Hepatocyte (in vitro differentiated cells): ENCODE results near the gene AMBRA1.

ENCODE experiments used
- CTCF ChIP-seq: fragments of 200-600 bp; sonication (generic); IDR thresholded peaks from 2 replicates; pipeline ENCODE4 v1.5.1; 2016; ENCODE audit warnings: antibody characterized with exemption, mild to moderate bottlenecking; ENCODE audit not compliant: poor library complexity
- EZH2 ChIP-seq: fragments of 200-600 bp; sonication (generic); IDR thresholded peaks from 2 replicates; pipeline ENCODE4 v1.6.1; 2016; ENCODE audit warnings: antibody characterized with exemption, mild to moderate bottlenecking, borderline replicate concordance

- TF ChIP-seq CTCF (no peak), EZH2 (no peak)
These were observed 218.3 kb downstream of the AMBRA1 start for GRCh38 chr11:46375392-46376101.
